Measurements from ENCODE around the gene STRN4. TPM values are rescaled to one million over a fixed set of nuclear protein-coding genes. Genes with fewer than 3 reads are reported as not detected.
A peak's percentile ranks its signal among the peaks of the same experiment; 100 is the strongest.

STRN4 gene
- total RNA-seq, 1 donor from 2014 or later, result 69.1 TPM

GRCh38 chr19:46755077-46755852, 9.0 kb upstream of the STRN4 start:
- DNase-seq (peak; percentile 56), ATAC-seq (peak; percentile 5 to 48)
- intact Hi-C loops (cut with DNase I), result no loop called here
- Histone ChIP-seq H3K36me3 (peaks cover 14% of the 10 kb centered on the region), H3K27ac (no peak overlapping the region), H3K4me3 (no peak overlapping the region), H3K9me3 (no peaks in the 10 kb centered on the region), H3K4me1 (peaks cover 25% of the 10 kb centered on the region), H3K27me3 (ENCODE audit: low read depth) (no peaks in the 10 kb centered on the region)
- TF ChIP-seq, protein P1, sequence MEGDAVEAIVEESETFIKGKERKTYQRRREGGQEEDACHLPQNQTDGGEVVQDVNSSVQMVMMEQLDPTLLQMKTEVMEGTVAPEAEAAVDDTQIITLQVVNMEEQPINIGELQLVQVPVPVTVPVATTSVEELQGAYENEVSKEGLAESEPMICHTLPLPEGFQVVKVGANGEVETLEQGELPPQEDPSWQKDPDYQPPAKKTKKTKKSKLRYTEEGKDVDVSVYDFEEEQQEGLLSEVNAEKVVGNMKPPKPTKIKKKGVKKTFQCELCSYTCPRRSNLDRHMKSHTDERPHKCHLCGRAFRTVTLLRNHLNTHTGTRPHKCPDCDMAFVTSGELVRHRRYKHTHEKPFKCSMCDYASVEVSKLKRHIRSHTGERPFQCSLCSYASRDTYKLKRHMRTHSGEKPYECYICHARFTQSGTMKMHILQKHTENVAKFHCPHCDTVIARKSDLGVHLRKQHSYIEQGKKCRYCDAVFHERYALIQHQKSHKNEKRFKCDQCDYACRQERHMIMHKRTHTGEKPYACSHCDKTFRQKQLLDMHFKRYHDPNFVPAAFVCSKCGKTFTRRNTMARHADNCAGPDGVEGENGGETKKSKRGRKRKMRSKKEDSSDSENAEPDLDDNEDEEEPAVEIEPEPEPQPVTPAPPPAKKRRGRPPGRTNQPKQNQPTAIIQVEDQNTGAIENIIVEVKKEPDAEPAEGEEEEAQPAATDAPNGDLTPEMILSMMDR (IDR thresholded peaks at IDR 0.05), result no peak

DNA sequence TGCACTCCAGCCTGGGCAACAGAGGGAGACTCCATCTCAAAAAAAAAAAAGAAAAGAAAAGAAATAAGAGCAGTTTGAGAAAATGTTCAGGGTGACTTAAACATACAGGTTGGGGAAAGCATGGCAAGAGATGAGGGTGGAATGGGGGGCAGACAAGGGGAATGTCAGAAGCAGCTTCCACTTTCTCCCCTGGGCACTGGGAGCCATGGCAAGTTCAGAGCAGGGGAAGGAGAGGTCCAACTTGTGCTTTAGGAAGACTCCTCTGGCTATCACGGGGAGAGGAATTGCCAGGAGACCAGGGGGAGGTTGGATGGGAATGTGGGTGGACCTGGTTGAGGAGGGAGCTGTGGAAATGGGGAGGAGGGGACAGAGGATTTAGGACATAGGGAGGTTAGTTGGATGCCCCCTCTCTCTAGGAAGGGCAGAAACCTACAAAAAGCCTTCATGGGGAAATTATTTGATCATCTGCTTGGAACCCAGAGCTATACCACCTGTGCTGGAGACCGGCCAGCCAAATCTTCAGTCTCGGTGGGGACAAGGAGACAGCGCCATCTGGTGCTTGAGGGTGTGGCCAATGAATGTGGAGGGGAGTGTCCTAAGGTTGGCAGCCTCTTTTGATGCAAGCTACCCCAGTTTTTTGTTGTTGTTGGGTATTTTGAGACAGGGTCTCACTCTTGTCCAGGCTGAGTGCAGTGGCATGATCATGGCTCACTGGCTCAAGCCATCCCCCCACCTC, 7.3 kb upstream of the STRN4 start:
- no peak overlapping the region for H3K27ac ChIP-seq
- no peak overlapping the region for H3K4me3 ChIP-seq
- peaks cover 25% of the 10 kb centered on the region for H3K4me1 ChIP-seq
- H3K27me3 ChIP-seq (ENCODE audit: low read depth), result no peaks in the 10 kb centered on the region
- ATAC-seq, result peak; percentile 49 to 57
- peaks cover 14% of the 10 kb centered on the region for H3K36me3 ChIP-seq
- intact Hi-C loops (cut with DNase I), result no loop called here
- TF ChIP-seq, protein P1 (IDR thresholded peaks at IDR 0.05), result peak; percentile 50
- no peak for DNase-seq
- no peaks in the 10 kb centered on the region for H3K9me3 ChIP-seq

DNA sequence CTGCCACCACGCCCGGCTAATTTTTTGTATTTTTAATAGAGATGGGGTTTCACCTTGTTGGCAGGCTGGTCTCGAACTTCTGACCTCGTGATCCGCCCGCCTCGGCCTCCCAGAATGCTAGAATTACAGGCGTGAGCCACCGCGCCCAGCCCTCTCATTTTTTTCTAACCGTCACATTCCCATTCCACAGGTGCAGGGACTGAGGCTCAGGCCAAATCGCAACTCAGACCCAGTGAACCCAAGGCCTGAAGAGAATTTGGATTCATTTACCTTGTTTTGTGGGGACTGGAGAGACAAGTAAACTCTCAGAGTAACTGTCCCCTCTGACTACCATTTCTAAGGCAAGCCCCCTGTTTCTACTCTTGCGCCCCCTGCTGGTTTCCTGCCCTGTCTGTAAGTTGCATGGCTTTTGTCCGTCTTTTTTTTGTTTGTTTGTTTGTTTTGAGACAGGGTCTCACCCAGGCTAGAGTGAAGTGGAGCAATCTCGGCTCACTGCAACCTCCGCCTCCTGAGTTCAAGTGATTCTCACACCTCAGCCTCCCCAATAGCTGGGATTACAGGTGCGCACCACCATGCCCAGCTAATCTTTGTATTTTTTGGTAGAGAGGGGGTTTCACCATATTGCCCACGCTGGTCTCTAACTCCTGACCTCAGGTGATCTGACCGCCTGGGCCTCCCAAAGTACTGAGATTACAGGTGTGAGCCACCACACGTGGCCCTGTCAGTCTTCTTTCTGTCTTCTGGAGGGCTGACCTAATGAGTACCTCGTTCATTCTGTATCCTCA, 2.3 kb upstream of the STRN4 start:
- H3K36me3 ChIP-seq, result peaks cover 5% of the 10 kb centered on the region
- intact Hi-C loops (cut with DNase I), result no loop called here
- H3K4me3 ChIP-seq, result no peak overlapping the region
- TF ChIP-seq, protein P1 (IDR thresholded peaks at IDR 0.05), result peak; percentile 74
- ATAC-seq (no peak), DNase-seq (peak; percentile 78)
- H3K9me3 ChIP-seq, result no peaks in the 10 kb centered on the region
- H3K4me1 ChIP-seq, result peaks cover 26% of the 10 kb centered on the region
- H3K27ac ChIP-seq, result no peak overlapping the region
- no peaks in the 10 kb centered on the region for H3K27me3 ChIP-seq (ENCODE audit: low read depth)

DNA sequence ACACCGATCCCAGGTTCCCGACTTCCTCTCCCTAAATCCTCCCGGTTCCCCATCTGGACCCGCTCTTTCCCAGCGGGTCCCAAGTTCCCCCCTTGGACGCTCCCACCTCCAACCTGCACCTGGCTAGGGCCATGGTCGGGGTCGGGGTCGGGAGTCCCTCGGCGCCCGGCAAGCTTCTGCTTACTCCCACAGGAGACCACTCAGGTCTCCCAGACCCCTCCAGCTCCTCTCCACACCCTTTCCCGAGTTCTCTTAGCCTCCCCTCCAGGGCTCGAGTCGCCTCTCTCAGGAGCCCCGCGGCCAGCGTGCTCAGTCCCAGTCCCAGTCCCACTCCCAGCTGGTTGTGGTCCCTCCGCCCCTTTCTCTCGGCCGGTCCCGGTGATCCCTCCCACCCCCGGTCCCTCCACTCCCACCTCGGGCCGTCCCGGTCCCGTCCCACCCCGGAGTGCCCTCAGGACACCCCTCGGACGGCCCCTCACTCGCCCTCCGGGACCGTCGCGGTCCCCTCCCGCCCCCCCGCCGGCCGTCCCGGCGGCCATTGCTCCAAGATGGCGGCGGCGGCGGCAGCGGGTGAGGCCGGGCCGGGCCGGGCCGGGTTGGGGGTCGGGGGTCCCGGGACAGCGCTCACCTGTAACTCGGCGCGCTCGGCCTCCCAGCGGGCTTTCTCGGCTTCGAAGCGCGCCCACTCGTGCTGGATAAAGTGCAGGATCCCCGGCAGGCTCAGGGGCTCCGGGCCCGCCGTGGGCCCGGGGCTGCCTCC, 549 bp downstream of the STRN4 start, which contains the start of gene FKRP:
Gene FKRP (plus strand): TSS at position 537 of the 760 bp plus-strand sequence. CDS start 9,394 bp downstream, outside the sequence.
- DNase-seq (no peak), ATAC-seq (peak; percentile 59 to 72)
- intact Hi-C loops (cut with DNase I), result no loop called here
- TF ChIP-seq, protein P1 (IDR thresholded peaks at IDR 0.05), result no peak
- H3K4me1 ChIP-seq, result peaks cover 44% of the 10 kb centered on the region
- H3K27me3 ChIP-seq (ENCODE audit: low read depth), result no peaks in the 10 kb centered on the region
- no peaks in the 10 kb centered on the region for H3K9me3 ChIP-seq
- H3K36me3 ChIP-seq, result peaks cover 18% of the 10 kb centered on the region
- H3K4me3 ChIP-seq, result peak within 1 kb of the TSS; percentile 96
- H3K27ac ChIP-seq, result peak within 1 kb of the TSS; percentile 88
